RWPE1 (cell line): ENCODE data around the gene NPBWR2.

Experiments
- CTCF ChIA-PET: fragments of 350-600 bp; sonication (Branson Sonifier 250); formaldehyde crosslinking; extraction: SDS; loops from one replicate; lab custom pipeline; 2021; lab: Yijun Ruan, JAX
- POLR2A ChIA-PET: fragments of 400-600 bp; formaldehyde crosslinking; extraction: SDS; loops from one replicate; lab custom pipeline; 2020; ENCODE audit warnings: antibody characterized with exemption; ENCODE audit not compliant: low non-redundant PET; lab: Yijun Ruan, JAX
- DNase-seq: peaks from one replicate; pipeline ENCODE4 v3.0.0; 2012; ENCODE audit warnings: low spot score
- H3K27ac ChIP-seq: fragments of 450-650 bp; 2 replicates; pipeline ENCODE4 v1.5.1; 2017
- CTCF ChIP-seq: fragments of 450-650 bp; conservative IDR thresholded peaks from 2 replicates; pipeline ENCODE4 v1.5.1; 2017; ENCODE audit warnings: low read depth, mild to moderate bottlenecking

The NPBWR2 gene

GRCh38 chr20:64068386-64069208 lies 38.8 kb downstream of the NPBWR2 start:
- POLR2A ChIA-PET = interaction anchor here (1.2 kb wide), 1 partner anchor 9 kb away, joined by 3 read pairs; no protein-coding TSS in a partner anchor
- DNase-seq = no peak
- CTCF ChIA-PET = interaction anchor here (0.6 to 2.8 kb wide), 11 partner anchors 11 to 632 kb away, joined by 3 to 38 read pairs (median 5); partner anchors contain the start of genes LKAAEAR1, OPRL1 and RGS19
- no peak for TF ChIP-seq CTCF
- 0 out of 2 replicates have a peak overlapping the region, but pooled peaks have one; percentile 0 for H3K27ac ChIP-seq

GRCh38 chr20:64067733-64068307 lies 39.5 kb downstream of the NPBWR2 start:
- ChIA-PET CTCF (interaction anchor here (0.7 to 2.8 kb wide), 3 partner anchors 16 to 48 kb away, joined by 3 to 28 read pairs (median 5); partner anchors contain the start of gene LKAAEAR1), POLR2A (interaction anchor here (1.2 kb wide), 1 partner anchor 10 kb away, joined by 3 read pairs; no protein-coding TSS in a partner anchor)
- H3K27ac ChIP-seq = peak overlapping the region; percentile 83
- TF ChIP-seq CTCF = no peak
- no peak for DNase-seq

- CTCF ChIA-PET = interaction anchor here (0.7 kb wide), 2 partner anchors 48 to 1095 kb away, joined by 3 read pairs; no protein-coding TSS in a partner anchor
- H3K27ac ChIP-seq = peak overlapping the region; percentile 83
- TF ChIP-seq CTCF = no peak
- POLR2A ChIA-PET = interaction anchor here (0.7 to 1.1 kb wide), 2 partner anchors 29 to 40 kb away, joined by 3 to 4 read pairs; no protein-coding TSS in a partner anchor
- no peak for DNase-seq
Measured at GRCh38 chr20:64067005-64067632, 40.2 kb downstream of the NPBWR2 start.

- CTCF ChIA-PET = interaction anchor here (0.8 to 1.5 kb wide), 4 partner anchors 9 to 85 kb away, joined by 3 to 5 read pairs (median 4); partner anchors contain the start of gene LKAAEAR1
- DNase-seq = peak; percentile 85
- TF ChIP-seq CTCF = no peak
- peak overlapping the region; percentile 83 for H3K27ac ChIP-seq
- POLR2A ChIA-PET = interaction anchor here (0.6 to 0.8 kb wide), 3 partner anchors 11 to 161 kb away, joined by 3 read pairs; no protein-coding TSS in a partner anchor
Measured at GRCh38 chr20:64065974-64066343, 41.4 kb downstream of the NPBWR2 start.

GRCh38 chr20:64065062-64065973 lies 42.0 kb downstream of the NPBWR2 start:
- TF ChIP-seq CTCF = no peak
- DNase-seq = no peak
- ChIA-PET CTCF (interaction anchor here (0.8 to 1.9 kb wide), 7 partner anchors 8 to 85 kb away, joined by 3 to 11 read pairs (median 4); partner anchors contain the start of gene LKAAEAR1), POLR2A (interaction anchor here (0.6 to 0.8 kb wide), 3 partner anchors 11 to 161 kb away, joined by 3 read pairs; no protein-coding TSS in a partner anchor)
- peak overlapping the region; percentile 83 for H3K27ac ChIP-seq
